ENCODE data around the gene MPPED1.

The MPPED1 gene

DNA sequence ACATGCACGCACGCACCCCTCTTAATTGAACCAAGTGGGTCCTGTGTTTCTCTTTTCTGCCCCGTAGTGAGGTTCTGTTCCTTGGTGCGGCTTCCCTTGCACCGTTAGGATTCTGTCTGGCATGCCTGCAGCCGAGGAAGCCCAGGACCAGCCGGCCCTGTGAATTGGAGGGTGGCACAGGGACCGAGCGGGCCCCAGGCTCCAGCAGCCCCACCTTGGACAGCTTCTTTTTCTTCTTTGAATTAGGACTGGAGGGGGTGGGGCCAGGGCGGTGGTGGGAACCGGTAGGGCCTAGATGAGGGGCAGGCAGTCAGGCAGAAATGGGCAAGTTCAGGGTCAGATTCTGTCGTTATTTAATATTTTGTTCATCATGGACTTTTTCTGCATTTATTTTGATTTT is 94.7 kb downstream of the MPPED1 start:
- Histone ChIP-seq H3K27ac (no peak overlapping the region), H3K4me2 (no peak overlapping the region), H3K36me3 (no peaks in the 10 kb centered on the region), H3K9ac (no peak overlapping the region), H3K4me1 (no peaks in the 10 kb centered on the region), H3K4me3 (no peak overlapping the region), H3K27me3 (no peaks in the 10 kb centered on the region), H4K20me1 (no peaks in the 10 kb centered on the region), H3K9me3 (replicated peaks in 1 of 11) (no peaks in the 10 kb centered on the region)
- TF ChIP-seq Cebpa-rat (IDR thresholded peaks at IDR 0.05) = no peak

DNA sequence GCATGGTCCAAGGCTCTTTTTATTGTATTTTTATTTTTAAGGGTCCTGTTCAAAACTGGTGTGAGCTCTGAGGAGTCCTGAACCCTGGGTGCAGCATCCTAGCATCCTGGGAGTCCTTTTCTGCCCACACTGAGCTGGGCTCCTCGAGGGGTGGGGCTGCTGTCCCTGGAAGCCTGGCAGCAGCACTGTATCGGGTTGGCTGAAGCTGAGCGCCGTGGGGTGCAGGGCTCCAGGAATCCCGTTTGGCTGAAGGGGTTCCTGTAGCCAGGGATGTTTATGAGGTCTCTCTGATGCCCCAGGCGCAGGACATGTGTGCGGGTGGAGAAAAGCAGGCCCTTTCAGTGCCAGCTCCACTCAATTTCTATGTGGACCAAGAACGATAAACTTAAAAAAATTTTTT is 95.4 kb downstream of the MPPED1 start:
- H3K4me1 ChIP-seq = no peaks in the 10 kb centered on the region
- H3K9me3 ChIP-seq (replicated peaks in 1 of 11) = no peaks in the 10 kb centered on the region
- no peak overlapping the region for H3K4me3 ChIP-seq
- no peaks in the 10 kb centered on the region for H3K36me3 ChIP-seq
- H4K20me1 ChIP-seq = no peaks in the 10 kb centered on the region
- TF ChIP-seq Cebpa-rat (IDR thresholded peaks at IDR 0.05) = no peak
- no peak overlapping the region for H3K9ac ChIP-seq
- no peak overlapping the region for H3K4me2 ChIP-seq
- no peak overlapping the region for H3K27ac ChIP-seq
- no peaks in the 10 kb centered on the region for H3K27me3 ChIP-seq

DNA sequence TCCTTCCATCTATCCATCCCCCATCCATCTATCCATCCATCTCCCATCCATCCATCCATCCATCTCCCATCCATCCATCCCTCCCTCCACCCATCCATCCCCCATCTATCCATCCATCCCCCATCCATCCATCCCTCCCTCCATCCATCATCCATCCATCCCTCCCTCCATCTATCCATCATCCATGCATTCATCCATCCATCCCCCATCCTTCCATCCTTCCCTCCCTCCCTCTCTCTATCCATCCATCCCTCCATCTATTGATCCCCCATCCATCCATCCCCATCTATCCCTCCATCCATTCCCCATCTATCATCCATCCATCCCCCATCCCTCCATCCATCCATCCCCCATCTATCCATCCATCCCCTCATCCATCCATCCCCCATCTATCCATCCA is 96.7 kb downstream of the MPPED1 start:
- Histone ChIP-seq H3K4me1 (no peaks in the 10 kb centered on the region), H3K27ac (no peak overlapping the region), H3K9ac (no peak overlapping the region), H3K36me3 (no peaks in the 10 kb centered on the region), H3K9me3 (replicated peaks in 1 of 11) (no peaks in the 10 kb centered on the region), H3K27me3 (no peaks in the 10 kb centered on the region), H3K4me3 (no peak overlapping the region), H3K4me2 (no peak overlapping the region), H4K20me1 (no peaks in the 10 kb centered on the region)
- no peak for TF ChIP-seq Cebpa-rat (IDR thresholded peaks at IDR 0.05)

DNA sequence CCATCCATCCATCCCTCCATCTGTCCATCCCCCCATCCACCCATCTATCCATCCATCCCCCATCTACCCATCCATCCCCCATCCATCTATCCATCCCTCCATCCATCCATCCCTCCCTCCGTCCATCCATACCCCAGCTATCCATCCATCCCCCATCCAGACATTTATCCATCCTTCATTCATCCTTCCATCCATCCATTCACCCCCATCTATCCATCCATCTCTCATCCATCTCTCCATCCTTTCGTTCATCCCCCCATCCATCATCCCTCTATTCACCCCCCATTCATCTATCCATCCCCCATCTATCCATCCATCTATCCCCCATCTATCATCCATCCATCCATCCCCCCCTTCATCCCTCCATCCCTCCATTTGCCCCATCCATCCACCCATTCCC is 97.5 kb downstream of the MPPED1 start:
- no peak for TF ChIP-seq Cebpa-rat (IDR thresholded peaks at IDR 0.05)
- Histone ChIP-seq H3K36me3 (no peaks in the 10 kb centered on the region), H3K4me2 (no peak overlapping the region), H3K27me3 (no peaks in the 10 kb centered on the region), H4K20me1 (no peaks in the 10 kb centered on the region), H3K9ac (no peak overlapping the region), H3K27ac (no peak overlapping the region), H3K4me1 (no peaks in the 10 kb centered on the region), H3K9me3 (replicated peaks in 1 of 11) (no peaks in the 10 kb centered on the region), H3K4me3 (no peak overlapping the region)

DNA sequence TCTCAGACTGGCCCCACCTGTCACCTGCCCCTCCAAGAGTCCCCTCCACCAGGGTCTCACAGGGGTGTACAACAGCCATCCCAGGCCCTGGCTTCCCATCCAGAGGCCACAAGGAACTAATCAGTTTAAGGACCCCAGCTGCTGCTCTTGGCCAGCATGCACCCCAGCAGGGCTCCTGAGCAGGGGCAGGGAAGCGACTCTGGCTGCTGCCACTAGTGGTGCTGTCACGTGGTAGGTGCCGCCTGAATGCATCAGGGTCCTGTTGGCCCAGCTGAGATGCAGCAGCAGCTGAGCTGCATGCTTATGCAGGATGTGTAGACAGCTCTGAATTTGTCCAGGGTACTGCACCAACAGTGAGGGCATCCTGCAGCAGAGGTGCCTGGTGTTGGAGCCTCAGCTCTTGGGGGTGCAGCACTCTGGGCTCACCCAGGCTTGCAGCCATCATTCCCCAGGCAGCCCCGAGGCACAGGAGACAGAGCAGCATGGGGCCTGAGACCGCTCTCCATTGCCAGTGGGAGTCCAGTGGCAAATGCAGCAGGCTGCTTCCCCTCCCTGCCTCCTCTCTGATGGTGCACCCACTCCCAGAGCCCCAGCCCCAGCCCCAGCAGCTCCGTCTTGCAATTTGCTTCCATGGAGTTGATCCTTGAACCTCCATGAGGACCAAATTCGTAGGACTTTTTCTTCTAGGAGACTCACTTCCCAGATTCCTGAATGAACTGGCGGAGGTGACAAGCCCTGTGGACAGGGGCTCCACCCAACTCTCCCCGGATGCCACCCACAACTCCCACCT is 98.7 kb downstream of the MPPED1 start:
- Histone ChIP-seq H3K4me1 (peaks cover 0 to 5% (median 0%) of the 10 kb centered on the region in 10 experiments; a peak in 5 of 20 replicates), H3K36me3 (no peaks in the 10 kb centered on the region), H3K4me2 (no peak overlapping the region), H3K27ac (no peak overlapping the region), H4K20me1 (no peaks in the 10 kb centered on the region; a peak in 1 of 22 replicates), H3K9ac (no peak overlapping the region), H3K9me3 (replicated peaks in 1 of 11) (no peaks in the 10 kb centered on the region), H3K4me3 (no peak overlapping the region), H3K27me3 (no peaks in the 10 kb centered on the region)
- TF ChIP-seq Cebpa-rat (IDR thresholded peaks at IDR 0.05) = no peak

DNA sequence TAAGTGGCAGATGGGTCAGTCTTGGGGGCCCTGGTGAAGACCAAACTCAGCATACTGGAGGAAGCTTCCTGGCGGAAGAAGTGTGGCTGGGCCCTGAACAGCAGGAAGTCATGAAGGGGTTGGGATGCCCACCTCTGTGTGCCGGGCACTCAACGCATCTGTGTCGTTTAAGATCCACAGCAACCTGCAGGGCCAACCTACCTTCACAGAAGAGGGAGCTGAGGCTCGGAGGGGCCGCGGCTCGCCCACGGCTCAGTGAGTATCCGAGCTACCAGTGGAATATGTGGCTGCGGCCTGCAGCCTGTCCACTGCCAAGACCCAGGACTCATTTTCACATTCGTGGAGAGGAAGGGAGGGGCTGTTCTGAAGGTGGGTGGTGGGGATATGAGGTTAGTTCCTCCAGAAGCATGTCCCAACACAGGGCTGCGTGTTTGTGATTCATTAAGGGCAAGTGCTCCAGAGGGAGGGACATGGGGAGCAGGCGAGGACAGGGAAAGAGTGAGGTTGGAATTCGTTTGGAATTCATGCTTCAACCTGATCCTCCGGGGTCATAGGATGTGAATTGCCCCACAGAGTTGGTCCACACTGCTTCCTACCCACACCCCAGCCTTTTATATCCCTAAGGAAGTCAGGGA is 99.6 kb downstream of the MPPED1 start:
- Histone ChIP-seq H3K36me3 (no peaks in the 10 kb centered on the region), H3K9ac (no peak overlapping the region), H3K4me3 (no peak overlapping the region), H3K4me2 (no peak overlapping the region), H3K9me3 (replicated peaks in 1 of 11) (no peaks in the 10 kb centered on the region), H4K20me1 (no peaks in the 10 kb centered on the region; a peak in 1 of 22 replicates), H3K27ac (no peak overlapping the region), H3K4me1 (peaks cover 0 to 11% (median 3%) of the 10 kb centered on the region in 10 experiments; a peak in 5 of 20 replicates), H3K27me3 (no peaks in the 10 kb centered on the region)
- no peak for TF ChIP-seq Cebpa-rat (IDR thresholded peaks at IDR 0.05)

DNA sequence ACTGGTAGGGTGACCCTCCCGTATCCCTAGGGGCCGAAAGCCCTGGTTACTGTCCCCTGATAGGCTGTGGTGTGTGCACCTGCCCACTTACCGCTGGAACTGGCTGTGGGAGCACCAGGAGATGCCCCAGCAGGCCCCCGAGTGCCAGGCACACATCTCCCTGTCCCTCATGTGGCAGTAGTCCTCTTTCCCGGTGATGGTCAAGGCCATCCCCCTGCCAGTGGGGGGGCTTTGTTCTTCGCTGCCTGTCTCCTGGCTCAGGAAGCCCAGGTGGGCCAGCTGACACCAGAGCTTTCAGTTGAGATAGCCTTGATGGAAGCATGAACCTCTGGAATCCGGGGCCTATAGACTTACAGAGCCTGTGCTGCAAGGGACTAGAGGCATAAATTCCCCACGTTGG is 100.5 kb downstream of the MPPED1 start:
- TF ChIP-seq Cebpa-rat (IDR thresholded peaks at IDR 0.05) = no peak
- Histone ChIP-seq H3K9me3 (replicated peaks in 1 of 11) (no peaks in the 10 kb centered on the region), H3K4me2 (no peak overlapping the region), H3K4me1 (peaks cover 0 to 11% (median 3%) of the 10 kb centered on the region in 10 experiments; a peak in 5 of 20 replicates), H3K36me3 (no peaks in the 10 kb centered on the region), H3K27me3 (no peaks in the 10 kb centered on the region), H3K27ac (no peak overlapping the region), H4K20me1 (no peaks in the 10 kb centered on the region; a peak in 1 of 22 replicates), H3K4me3 (no peak overlapping the region), H3K9ac (no peak overlapping the region)

DNA sequence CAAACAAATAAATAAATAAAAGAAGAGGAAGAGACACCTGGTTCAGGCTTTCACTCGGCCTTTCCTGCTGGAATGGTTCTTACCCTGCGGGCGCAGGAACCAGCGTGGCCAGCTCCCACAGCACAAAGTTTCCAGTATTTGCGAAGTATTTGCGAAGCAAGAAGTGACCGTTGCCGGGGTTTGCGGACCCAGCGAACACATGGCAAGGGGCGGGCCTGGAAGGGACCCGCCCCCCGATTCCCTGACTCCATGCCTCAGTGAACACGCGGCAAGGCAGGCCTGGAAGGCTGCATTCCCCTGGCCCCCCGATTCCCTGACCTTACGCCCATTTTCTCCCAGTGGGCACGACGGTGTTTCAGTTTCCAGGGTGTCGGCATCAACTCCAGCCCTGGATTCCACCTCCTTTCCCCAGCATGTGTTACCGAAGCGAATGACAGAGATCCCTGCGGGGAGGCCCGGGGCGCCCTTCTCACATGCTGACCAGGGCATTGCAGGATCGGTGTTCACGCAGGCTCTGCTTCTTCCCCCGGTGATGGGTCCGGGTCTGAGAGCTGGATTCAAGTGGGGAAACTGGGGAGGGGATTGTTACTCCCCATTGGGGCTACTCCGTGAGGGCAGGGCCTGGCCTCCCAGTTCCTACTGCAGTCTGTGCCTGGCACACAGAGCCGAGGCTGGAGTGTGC is 102.8 kb downstream of the MPPED1 start:
- no peak overlapping the region for H3K4me3 ChIP-seq
- no peaks in the 10 kb centered on the region for H3K9me3 ChIP-seq (replicated peaks in 1 of 11)
- no peak overlapping the region for H3K4me2 ChIP-seq
- H3K27ac ChIP-seq = no peak overlapping the region
- no peaks in the 10 kb centered on the region; a peak in 1 of 22 replicates for H4K20me1 ChIP-seq
- H3K9ac ChIP-seq = no peak overlapping the region
- H3K36me3 ChIP-seq = no peaks in the 10 kb centered on the region
- peaks cover 0 to 11% (median 3%) of the 10 kb centered on the region in 10 experiments; a peak in 5 of 20 replicates for H3K4me1 ChIP-seq
- TF ChIP-seq Cebpa-rat (IDR thresholded peaks at IDR 0.05) = no peak
- no peaks in the 10 kb centered on the region for H3K27me3 ChIP-seq

DNA sequence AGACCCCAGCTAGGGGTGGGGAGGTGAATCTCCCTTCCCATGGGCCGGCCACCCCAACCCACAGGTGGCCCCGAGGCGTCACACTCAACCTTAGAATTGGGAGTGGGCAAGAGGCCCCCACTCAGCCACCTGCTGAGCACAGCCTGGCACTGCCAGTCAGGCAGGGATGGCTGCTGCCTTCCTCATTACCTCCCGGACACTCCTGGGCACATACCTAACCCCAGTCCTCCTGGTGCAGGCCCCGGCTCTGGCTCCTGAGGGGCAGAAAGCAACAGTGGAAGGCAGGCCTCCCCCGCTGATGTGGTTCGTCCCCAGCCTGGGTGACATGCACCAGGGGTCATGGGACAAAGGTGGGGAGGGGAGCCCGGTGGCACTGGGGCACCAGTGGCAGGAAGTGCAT is 103.6 kb downstream of the MPPED1 start:
- Histone ChIP-seq H3K4me3 (no peak overlapping the region), H3K9ac (no peak overlapping the region), H3K4me1 (peaks cover 0 to 11% (median 3%) of the 10 kb centered on the region in 10 experiments; a peak in 5 of 20 replicates), H3K4me2 (peak overlapping the region in 4 of 11 experiments; percentile 10 to 29 (median 20); a peak in 3 of 22 replicates), H3K9me3 (replicated peaks in 1 of 11) (no peaks in the 10 kb centered on the region), H3K36me3 (no peaks in the 10 kb centered on the region), H3K27ac (peak overlapping the region in 1 of 11 experiments; percentile 35; a peak in 2 of 22 replicates), H3K27me3 (no peaks in the 10 kb centered on the region), H4K20me1 (no peaks in the 10 kb centered on the region; a peak in 1 of 22 replicates)
- no peak for TF ChIP-seq Cebpa-rat (IDR thresholded peaks at IDR 0.05)

All from BLaER1 treated with 17β-estradiol and CSF1 and Interleukin-3, amounts not matched to agents 10 nM and 100 nM (cell line).